Endothelial cell of umbilical vein (primary cell): Measurements from ENCODE around the gene COL28A1. TPM values are rescaled to one million over a fixed set of nuclear protein-coding genes. Genes with fewer than 3 reads are reported as not detected.

ENCODE experiments used
- BruUV-seq: library from RNA; stranded (reverse); fragments of 400-500 nt; replicated peaks from 2 replicates; lab custom pipeline; 2021; lab: Mats Ljungman, UMichigan
- CTCF ChIA-PET: fragments of 300-600, 350-600 bp; sonication (Branson Sonifier 250); formaldehyde crosslinking; loops from one replicate; lab custom pipeline; 2021; ENCODE audit warnings: antibody characterized with exemption, inconsistent platforms; lab: Charles Lee
- POLR2A ChIA-PET: fragments of 300-600, 350-600 bp; sonication (Branson Sonifier 250); formaldehyde crosslinking; loops from one replicate; lab custom pipeline; 2021; ENCODE audit warnings: antibody characterized with exemption, inconsistent platforms; lab: Charles Lee
- DNase-seq: peaks from one replicate; pipeline ENCODE4 v3.0.0-alpha.2; 2011; ENCODE audit warnings: low read depth, low spot score
- FAIRE-seq: peaks from 2 replicates; lab custom pipeline; 2011; peaks lifted over from hg19 to GRCh38; lab: Jason Lieb, UNC
- H2AFZ ChIP-seq: 2 replicates; pipeline ENCODE4 v1.6.0; 2012; ENCODE audit warnings: low read depth, low read length, control low read depth, inconsistent platforms
- H3K27ac ChIP-seq: 2 replicates; pipeline ENCODE4 v1.5.1; 2011; ENCODE audit warnings: low read depth, mild to moderate bottlenecking, control low read depth, low read length, moderate library complexity; ENCODE audit not compliant: insufficient read depth
- H3K27me3 ChIP-seq, 2 experiments: 2 replicates each; pipeline versions ENCODE4 v1.6.0 to v1.6.1; 2011; ENCODE audit warnings: low read length in 2 of 2, mixed read lengths in 1 of 2; ENCODE audit not compliant: control insufficient read depth in 2 of 2, insufficient read depth in 2 of 2
- H3K36me3 ChIP-seq, 2 experiments: 2 replicates in 1 of 2; 3 replicates in 1 of 2; pipeline ENCODE4 v1.5.1; 2011; ENCODE audit warnings: low read length in 2 of 2, mild to moderate bottlenecking in 1 of 2, moderate library complexity in 1 of 2; ENCODE audit not compliant: control insufficient read depth in 2 of 2, insufficient read depth in 2 of 2; ENCODE audit errors: extremely low read depth in 1 of 2
- H3K4me1 ChIP-seq: 3 replicates; pipeline ENCODE4 v1.5.1; 2011; ENCODE audit warnings: mild to moderate bottlenecking, low read length; ENCODE audit not compliant: control insufficient read depth, insufficient read depth; ENCODE audit errors: extremely low read depth
- H3K4me2 ChIP-seq: 2 replicates; pipeline ENCODE4 v1.6.1; 2011; ENCODE audit warnings: low read length, control low read depth, mixed read lengths; ENCODE audit not compliant: insufficient read depth
- H3K4me3 ChIP-seq, 3 experiments: fragments of 200-600 bp in 1 of 3; sonication (generic), shearing (Covaris generic) in 1 of 3; replicated peaks in 1 of 3; 2 replicates each; pipeline ENCODE4 v1.5.1; 2011 to 2016; ENCODE audit warnings: control low read depth in 3 of 3, low read length in 3 of 3, mild to moderate bottlenecking in 2 of 3, inconsistent platforms in 1 of 3, low read depth in 1 of 3, moderate library complexity in 1 of 3; ENCODE audit not compliant: insufficient read depth in 1 of 3
- H3K79me2 ChIP-seq: 2 replicates; pipeline ENCODE4 v1.6.0; 2012; ENCODE audit warnings: low read length, inconsistent platforms; ENCODE audit not compliant: control insufficient read depth, insufficient read depth
- H3K9ac ChIP-seq: replicated peaks from 2 replicates; pipeline ENCODE3; 2011; ENCODE audit warnings: low read length, control low read depth; ENCODE audit not compliant: insufficient read depth; ENCODE audit errors: extremely low read depth
- H3K9me1 ChIP-seq: replicated peaks from 3 replicates; pipeline ENCODE4 v1.6.0; 2011; ENCODE audit warnings: mild to moderate bottlenecking, low read length; ENCODE audit not compliant: control insufficient read depth, insufficient read depth; ENCODE audit errors: extremely low read depth
- H3K9me3 ChIP-seq: replicated peaks from 2 replicates; pipeline ENCODE4 v1.5.1; 2012; ENCODE audit warnings: low read length, inconsistent platforms; ENCODE audit not compliant: control insufficient read depth, insufficient read depth
- H4K20me1 ChIP-seq: replicated peaks from 2 replicates; pipeline ENCODE3; 2011; ENCODE audit warnings: mild to moderate bottlenecking, low read length; ENCODE audit not compliant: control insufficient read depth, insufficient read depth; ENCODE audit errors: extremely low read depth
- EZH2 ChIP-seq: IDR thresholded peaks from 2 replicates; pipeline ENCODE4 v1.6.1; 2012; ENCODE audit warnings: borderline replicate concordance, low read depth, mild to moderate bottlenecking, moderate library complexity, low read length, inconsistent platforms; ENCODE audit not compliant: severe bottlenecking
- FOS ChIP-seq: IDR thresholded peaks from 2 replicates; pipeline ENCODE4 v1.6.1; 2011; ENCODE audit warnings: mild to moderate bottlenecking, low read length, moderate library complexity, borderline replicate concordance; ENCODE audit not compliant: insufficient read depth
- GATA2 ChIP-seq: IDR thresholded peaks from 2 replicates; pipeline ENCODE4 v1.7.0; 2011; ENCODE audit warnings: low read depth, mild to moderate bottlenecking, moderate library complexity, mixed read lengths, low read length; ENCODE audit not compliant: insufficient read length, insufficient read depth
- JUN ChIP-seq: IDR thresholded peaks from 2 replicates; pipeline ENCODE4 v1.6.1; 2011; ENCODE audit warnings: borderline replicate concordance, low read depth; ENCODE audit not compliant: insufficient read length, insufficient read depth
- MYC ChIP-seq: IDR thresholded peaks from one replicate; pipeline ENCODE4 v1.6.1; 2011; ENCODE audit warnings: mild to moderate bottlenecking, low read depth, low read length
- POLR2A ChIP-seq: IDR thresholded peaks from 2 replicates; pipeline ENCODE4 v1.6.1; 2012; ENCODE audit warnings: low read depth, mild to moderate bottlenecking, control low read depth, low read length
- POLR2AphosphoS5 ChIP-seq: IDR thresholded peaks from 2 replicates; pipeline ENCODE4 v1.6.1; 2012; ENCODE audit warnings: low read depth, mild to moderate bottlenecking, control low read depth, low read length, moderate library complexity; ENCODE audit not compliant: insufficient read depth
- dilution Hi-C: fragments of 300-500 bp; cut with MboI; formaldehyde crosslinking; loops from one replicate; pipeline ENCODE4 v1.15.0; 2019; ENCODE audit warnings: low sequenced_read_pairs; ENCODE audit not compliant: extremely low pct_ligation_motif_present
- intact Hi-C: fragments of 100-400 bp; cut with micrococcal nuclease; formaldehyde crosslinking; loops from one replicate; pipeline ENCODE4 v1.10.0; 2022
- polyA plus RNA-seq, 4 experiments: library from polyadenylated mRNA; depleted of rRNA in 3 of 4; stranded (reverse) in 3 of 4; unstranded in 1 of 4; fragments of >200 nt; gene quantifications; 2 replicates each; pipeline versions ENCODE4 v1.2.1 to v1.2.3, GENCODE V29; 2011 to 2012; ENCODE audit warnings: missing spikeins in 1 of 4
- total RNA-seq: library from RNA; stranded (reverse); gene quantifications from 2 replicates; pipeline ENCODE4 v1.2.3, GENCODE V29; 2021
- TF ChIP-seq, protein P1 (sequence below): IDR thresholded peaks from 2 replicates; pipeline ENCODE4 v1.6.1; 2011; ENCODE audit not compliant: insufficient read depth, insufficient read length
- TF ChIP-seq, protein P2 (sequence below), 2 donors: IDR thresholded peaks; 1 replicate in 1 of 2; 2 replicates in 1 of 2; pipeline ENCODE4 v1.5.1; 2011; ENCODE audit warnings: low read length in 2 of 2, mild to moderate bottlenecking in 2 of 2, moderate library complexity in 2 of 2, control low read depth in 1 of 2, inconsistent platforms in 1 of 2, low read depth in 1 of 2; ENCODE audit not compliant: insufficient read depth in 1 of 2; ENCODE audit errors: extremely low read depth in 1 of 2

The COL28A1 gene
- total and polyA plus RNA-seq, 2 donors (not counting 3 experiments of a cell fraction or from before 2014, with no cell fraction given): not detected

DNA sequence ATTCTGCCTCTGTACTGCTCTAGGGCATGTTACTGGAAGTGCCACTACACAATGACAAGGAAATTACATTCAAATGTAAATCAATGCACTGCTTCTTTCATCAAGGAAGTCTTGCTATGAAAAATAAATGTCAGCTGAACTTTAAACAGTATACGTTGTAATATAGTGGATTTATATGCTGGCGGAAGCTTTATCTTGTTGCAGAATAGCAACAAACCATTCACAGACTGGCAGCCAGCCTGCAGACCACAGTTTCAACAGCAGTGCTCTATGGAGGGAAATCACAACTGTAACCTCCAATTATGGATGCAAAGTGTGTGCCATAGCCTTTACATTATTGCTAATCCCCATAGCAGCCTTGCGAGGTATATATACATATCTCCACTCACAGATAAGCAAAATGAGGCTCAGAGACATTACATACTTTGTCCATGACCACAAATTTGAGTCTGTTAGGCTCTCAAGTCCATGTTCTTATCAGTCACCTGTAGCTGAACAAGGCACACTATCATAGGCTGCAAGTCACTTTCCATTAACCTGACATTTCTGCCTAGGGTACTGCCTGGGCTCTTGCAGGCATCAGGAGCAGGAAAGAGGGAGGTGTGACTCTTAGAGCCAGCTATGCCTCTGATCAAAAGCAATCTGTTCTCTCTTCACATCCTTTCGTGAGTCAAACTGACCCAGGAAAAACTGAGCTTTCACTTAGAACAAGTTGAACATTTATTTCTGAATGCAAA, 22.6 kb downstream of the COL28A1 start:
- ChIA-PET CTCF (interaction anchor here (0.5 to 1.8 kb wide), 3 partner anchors 9 to 402 kb away, joined by 3 to 5 read pairs (median 3); no protein-coding TSS in a partner anchor), POLR2A (no interaction called here)
- H3K27ac ChIP-seq: no peak overlapping the region
- no peak overlapping the region for H3K4me3 ChIP-seq
- H3K27me3 ChIP-seq: no peaks in the 10 kb centered on the region
- H4K20me1 ChIP-seq: no peaks in the 10 kb centered on the region
- BruUV-seq: no TSS peak
- H3K4me1 ChIP-seq: no peaks in the 10 kb centered on the region
- no peaks in the 10 kb centered on the region for H3K9me3 ChIP-seq
- dilution Hi-C loops: no loop called here
- intact Hi-C loops: no loop called here
- H3K36me3 ChIP-seq: no peaks in the 10 kb centered on the region
- H3K4me2 ChIP-seq: no peak overlapping the region
- H2AFZ ChIP-seq: no peak overlapping the region
- FAIRE-seq: no peak
- no peak for TF ChIP-seq MYC
- no peak for TF ChIP-seq GATA2
- TF ChIP-seq POLR2AphosphoS5: no peak
- TF ChIP-seq JUN: no peak
- TF ChIP-seq EZH2: no peak
- TF ChIP-seq, protein P1, sequence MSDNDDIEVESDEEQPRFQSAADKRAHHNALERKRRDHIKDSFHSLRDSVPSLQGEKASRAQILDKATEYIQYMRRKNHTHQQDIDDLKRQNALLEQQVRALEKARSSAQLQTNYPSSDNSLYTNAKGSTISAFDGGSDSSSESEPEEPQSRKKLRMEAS: no peak
- TF ChIP-seq, protein P2, sequence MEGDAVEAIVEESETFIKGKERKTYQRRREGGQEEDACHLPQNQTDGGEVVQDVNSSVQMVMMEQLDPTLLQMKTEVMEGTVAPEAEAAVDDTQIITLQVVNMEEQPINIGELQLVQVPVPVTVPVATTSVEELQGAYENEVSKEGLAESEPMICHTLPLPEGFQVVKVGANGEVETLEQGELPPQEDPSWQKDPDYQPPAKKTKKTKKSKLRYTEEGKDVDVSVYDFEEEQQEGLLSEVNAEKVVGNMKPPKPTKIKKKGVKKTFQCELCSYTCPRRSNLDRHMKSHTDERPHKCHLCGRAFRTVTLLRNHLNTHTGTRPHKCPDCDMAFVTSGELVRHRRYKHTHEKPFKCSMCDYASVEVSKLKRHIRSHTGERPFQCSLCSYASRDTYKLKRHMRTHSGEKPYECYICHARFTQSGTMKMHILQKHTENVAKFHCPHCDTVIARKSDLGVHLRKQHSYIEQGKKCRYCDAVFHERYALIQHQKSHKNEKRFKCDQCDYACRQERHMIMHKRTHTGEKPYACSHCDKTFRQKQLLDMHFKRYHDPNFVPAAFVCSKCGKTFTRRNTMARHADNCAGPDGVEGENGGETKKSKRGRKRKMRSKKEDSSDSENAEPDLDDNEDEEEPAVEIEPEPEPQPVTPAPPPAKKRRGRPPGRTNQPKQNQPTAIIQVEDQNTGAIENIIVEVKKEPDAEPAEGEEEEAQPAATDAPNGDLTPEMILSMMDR (IDR thresholded peaks at IDR 0.05; ENCODE audit: extremely low read depth in 1 of 2, insufficient read depth in 1 of 2, low read depth in 1 of 2, low read length in 2 of 2): no peak
- TF ChIP-seq POLR2A: no peak
- TF ChIP-seq FOS: no peak
- no peak overlapping the region for H3K9ac ChIP-seq
- H3K79me2 ChIP-seq: no peaks in the 10 kb centered on the region
- DNase-seq: no peak
- H3K9me1 ChIP-seq: no peaks in the 10 kb centered on the region
